GM19099 (cell line): Measurements from ENCODE around the gene C10orf88.

Source experiments
- POLR2A ChIP-seq: IDR thresholded peaks from 3 replicates; pipeline ENCODE4 v1.6.1; 2011; ENCODE audit warnings: low read depth; ENCODE audit not compliant: insufficient read length; ENCODE audit errors: extremely low read depth

The C10orf88 gene

GRCh38 chr10:122981066-122981464 is 27.0 kb upstream of the C10orf88 start:
- no peak for TF ChIP-seq POLR2A

GRCh38 chr10:122980209-122981065 is 26.4 kb upstream of the C10orf88 start, which contains the start of gene PSTK:
Gene PSTK, plus strand, starts transcription at chr10:122980401. Its CDS starts 79 bp downstream, at chr10:122980480.
- peak; percentile 82 for TF ChIP-seq POLR2A

DNA sequence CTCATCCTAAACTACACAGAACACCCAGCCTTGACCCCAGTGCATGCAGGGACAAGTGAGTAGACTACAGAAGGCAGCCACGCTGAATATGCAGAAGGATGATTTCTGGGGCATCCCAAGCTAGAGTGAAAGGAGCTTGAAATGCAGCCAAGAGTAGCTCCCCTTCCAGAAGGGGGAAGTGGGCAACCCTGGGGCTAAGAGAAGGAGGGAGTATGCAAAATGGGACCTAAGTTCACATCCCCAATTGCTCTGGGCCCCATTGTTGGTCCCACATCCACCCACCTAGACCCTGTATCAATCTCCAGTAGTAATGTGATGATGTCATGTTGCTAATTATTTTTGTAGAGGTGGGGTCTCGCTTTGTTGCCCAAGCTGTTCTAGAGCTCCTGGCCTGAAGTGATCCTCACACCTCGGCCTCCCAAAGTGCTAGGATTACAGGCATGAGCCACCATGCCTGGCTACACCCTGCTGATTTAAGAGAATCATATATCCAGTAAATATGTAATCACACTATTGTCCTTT is 20.6 kb upstream of the C10orf88 start:
- no peak for TF ChIP-seq POLR2A

DNA sequence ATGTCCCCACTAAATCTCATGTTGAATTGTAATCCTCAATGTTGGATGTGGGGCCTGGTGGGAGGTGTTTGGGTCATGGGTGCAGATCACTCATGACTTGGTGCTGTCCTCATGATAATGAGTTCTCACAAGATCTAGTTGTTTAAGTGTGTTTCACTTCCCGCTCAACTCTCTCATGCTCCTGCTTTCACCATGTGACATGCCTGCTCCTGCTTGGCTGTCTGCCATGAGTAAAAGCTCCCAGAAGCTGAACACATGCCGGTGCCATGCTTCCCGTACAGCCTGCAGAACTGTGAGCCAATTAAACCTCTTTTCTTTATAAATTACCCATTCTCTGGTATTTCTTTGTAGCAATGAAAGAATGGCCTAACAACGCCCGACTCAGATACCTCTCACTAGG is 20.0 kb upstream of the C10orf88 start:
- no peak for TF ChIP-seq POLR2A

- no peak for TF ChIP-seq POLR2A
These were observed 14.7 kb upstream of the C10orf88 start for GRCh38 chr10:122968698-122969097.

GRCh38 chr10:122966879-122967278 is 12.9 kb upstream of the C10orf88 start:
- TF ChIP-seq POLR2A: no peak

- no peak for TF ChIP-seq POLR2A
These were observed 8.4 kb upstream of the C10orf88 start for GRCh38 chr10:122962405-122962804.

- no peak for TF ChIP-seq POLR2A
These were observed 3.4 kb upstream of the C10orf88 start for GRCh38 chr10:122957474-122957873.

- no peak for TF ChIP-seq POLR2A
These were observed 1.9 kb upstream of the C10orf88 start for GRCh38 chr10:122955892-122956291.

DNA sequence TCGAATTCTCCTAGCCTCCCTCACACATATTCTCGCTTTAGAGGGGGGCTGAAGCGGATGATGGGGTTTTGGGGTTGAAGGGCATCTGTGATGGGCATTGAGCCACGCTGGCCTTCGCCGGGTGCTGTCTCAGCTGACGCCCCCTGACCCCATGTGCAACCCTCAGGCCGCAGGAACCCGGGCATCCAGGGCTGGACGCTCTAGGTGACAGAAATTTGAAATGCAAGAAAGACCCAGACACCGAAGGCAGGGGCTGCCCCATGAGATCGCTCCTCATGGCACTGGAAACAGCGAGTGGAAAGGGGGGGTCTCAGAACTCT is 664 bp upstream of the C10orf88 start:
- no peak for TF ChIP-seq POLR2A

DNA sequence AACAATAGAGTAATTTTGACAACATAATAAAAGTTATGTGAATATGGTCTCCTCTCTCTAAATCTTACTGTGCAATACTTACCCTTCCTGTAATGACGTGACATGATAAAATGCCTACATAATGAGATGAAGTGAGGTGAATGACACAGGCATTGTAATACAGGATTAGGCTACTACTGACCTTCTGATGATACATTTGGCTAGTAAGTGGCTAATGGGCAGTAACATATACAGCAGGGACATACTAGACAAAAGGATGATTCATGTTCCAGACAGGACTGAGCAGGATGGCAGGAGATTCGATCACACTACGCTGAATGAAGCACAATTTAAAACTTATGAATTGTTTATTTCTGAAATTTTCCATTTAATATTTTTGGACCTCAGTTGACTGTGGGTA is 4.7 kb downstream of the C10orf88 start:
- TF ChIP-seq POLR2A: no peak

DNA sequence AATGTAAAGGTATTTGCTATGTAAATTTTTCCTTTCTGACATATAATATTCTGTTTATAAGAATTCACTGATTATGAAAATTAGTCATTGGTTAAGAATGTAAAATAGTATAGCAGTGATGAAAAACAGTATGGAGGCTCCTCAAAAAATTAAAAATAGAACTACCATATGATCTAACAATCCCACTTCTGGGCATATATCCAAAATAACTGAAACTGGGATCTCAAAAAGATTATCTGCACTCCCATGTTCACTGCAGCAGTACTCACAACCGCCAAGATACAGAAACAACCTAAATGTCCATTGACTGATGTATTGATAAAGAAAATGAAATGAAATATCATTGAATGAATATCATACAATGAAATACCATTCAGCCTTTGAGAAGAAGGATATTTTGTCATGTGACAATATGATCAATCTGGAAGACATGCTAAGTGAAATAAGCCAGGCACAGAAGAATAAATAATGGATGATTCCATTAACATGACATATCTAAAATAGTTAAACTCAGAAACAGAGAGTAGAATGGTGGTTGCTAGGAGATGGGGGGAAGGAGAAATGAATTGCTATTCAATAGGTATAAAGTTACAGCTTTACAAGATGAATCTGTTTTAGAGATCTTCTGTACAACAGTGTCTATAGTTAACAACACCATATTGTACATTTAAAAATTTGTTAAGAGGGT is 14.0 kb downstream of the C10orf88 start:
- TF ChIP-seq POLR2A: no peak

- TF ChIP-seq POLR2A: no peak
These were observed 14.7 kb downstream of the C10orf88 start for GRCh38 chr10:122939133-122939855.

DNA sequence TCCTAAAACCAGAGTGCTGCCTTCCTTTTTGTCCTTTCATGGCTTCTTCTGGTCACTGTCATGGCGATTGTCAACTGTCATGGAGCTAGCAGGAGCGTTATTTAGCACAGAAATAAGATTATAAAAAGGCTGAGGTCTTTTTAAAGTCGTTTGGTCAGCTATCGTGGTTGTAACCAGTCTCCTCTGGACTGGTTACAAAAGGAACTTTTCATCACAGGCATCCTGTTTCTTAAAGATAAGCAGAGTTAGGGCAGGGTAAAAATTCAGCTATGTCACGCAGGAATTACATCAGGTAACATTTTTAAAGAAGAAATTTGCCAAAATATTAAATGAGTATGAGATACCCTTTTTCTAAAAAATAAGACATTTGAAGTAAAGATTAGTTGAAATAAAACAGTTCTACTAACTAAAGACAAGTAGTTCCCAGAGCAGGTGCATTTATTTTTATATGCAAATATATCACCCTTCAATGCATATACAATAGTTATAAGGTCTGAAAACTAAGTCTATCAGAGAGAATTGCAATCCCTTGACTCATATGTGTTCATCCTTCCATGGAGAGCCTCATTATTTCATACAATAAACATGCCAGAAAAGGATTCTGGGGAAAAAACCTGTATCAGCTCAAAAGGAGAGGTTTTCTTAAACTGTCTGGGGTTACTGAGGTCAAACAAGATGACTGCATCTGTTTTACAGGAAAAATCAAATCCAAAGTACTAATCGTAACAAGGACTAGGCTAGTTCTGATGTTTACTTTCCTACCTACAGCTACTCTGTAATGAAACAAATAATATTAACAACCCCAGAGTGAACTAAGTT is 22.7 kb downstream of the C10orf88 start:
- TF ChIP-seq POLR2A: no peak

GRCh38 chr10:122930140-122930539 is 23.9 kb downstream of the C10orf88 start:
- TF ChIP-seq POLR2A: no peak

- no peak for TF ChIP-seq POLR2A
These were observed 38.3 kb downstream of the C10orf88 start for GRCh38 chr10:122915700-122916099.
